GM21825 (cell line): ENCODE results near the gene MAD1L1.
"Not testable (repeated sequence)": the region's sequence is repeated elsewhere in the genome, so short reads cannot be mapped to it uniquely, and the experiment has no call there.

Experiments used
- ATAC-seq: cut with Tn5 transposase; IDR thresholded peaks from one replicate; pipeline ENCODE4 v1.9.1; 2021; ENCODE audit warnings: mild to moderate bottlenecking, moderate library complexity; ENCODE audit not compliant: unreplicated experiment

MAD1L1 gene

DNA sequence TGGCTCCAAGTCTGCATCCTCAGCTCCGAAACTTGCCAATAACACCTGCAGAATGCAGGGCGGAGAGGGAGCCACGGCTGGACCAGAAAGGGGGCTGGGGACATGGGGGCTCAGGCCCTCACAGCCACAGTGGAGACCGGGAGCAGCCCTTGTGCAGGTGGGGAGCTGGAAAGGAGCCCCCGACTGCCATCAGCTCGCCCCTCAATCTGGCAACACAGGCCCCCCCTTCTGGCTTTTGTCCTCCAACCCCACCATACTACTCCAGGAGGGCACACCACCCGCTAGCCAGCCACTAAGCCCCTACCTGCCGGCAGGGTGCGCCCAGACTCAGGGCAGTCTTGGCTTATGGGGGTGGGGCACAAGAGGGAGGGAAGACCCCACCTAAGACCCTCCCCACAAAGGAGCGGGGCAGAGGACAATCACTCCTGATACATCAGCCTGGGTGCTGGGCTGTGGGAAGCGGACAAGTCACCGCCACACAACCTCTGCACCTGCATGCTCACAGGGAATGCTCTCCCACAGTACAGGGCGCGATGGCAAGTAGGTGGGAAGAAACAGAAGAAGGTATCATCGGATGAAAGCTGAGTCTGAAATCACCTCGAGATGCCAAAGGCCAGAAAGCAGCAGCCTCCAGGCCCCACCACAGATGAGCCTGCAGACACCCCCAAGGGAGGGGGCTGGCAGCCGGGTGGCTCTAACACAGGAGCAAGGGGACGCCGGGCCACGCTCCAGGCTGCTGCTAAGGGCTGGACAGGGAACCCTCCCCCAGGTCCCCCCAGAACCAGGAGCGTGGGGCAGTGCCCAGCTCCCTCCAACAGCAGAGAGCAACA lies 297.4 kb downstream of the MAD1L1 start:
- no peak for ATAC-seq

DNA sequence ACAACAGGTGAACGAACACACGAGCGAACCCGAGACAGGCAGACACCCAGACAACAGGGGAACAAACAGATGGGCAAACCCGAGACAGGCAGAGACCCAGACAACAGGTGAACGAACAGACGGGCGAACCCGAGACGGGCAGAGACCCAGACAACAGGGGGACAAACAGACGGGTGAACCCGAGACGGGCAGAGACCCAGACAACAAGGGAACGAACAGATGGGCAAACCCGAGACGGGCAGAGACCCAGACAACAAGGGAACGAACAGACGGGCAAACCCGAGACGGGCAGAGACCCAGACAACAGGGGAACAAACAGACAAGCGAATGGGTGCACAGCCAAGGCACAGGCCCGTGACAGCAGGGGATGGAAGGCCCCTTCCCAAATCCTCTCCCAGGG lies 298.0 kb downstream of the MAD1L1 start:
- ATAC-seq = no peak

- no peak for ATAC-seq
Measured at GRCh38 chr7:1934017-1934416, 298.7 kb downstream of the MAD1L1 start.

GRCh38 chr7:1933066-1933750 lies 299.5 kb downstream of the MAD1L1 start:
- no peak for ATAC-seq

DNA sequence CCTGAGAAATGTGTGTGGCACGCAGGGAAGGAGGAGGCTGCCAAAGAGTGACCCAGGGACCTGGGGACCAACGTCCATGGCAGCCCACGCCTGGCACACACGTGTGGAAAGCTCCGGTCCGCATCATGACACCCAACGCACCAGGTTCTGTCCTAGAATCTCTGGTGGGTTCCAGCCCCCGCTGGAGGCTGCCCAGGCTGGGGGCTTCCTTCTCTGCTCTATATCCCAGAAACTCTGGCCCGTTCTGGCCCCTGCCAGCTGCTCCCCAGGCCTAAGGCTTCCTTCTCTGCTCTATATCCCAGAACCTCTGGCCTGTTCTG lies 300.8 kb downstream of the MAD1L1 start:
- ATAC-seq = no peak

GRCh38 chr7:1931256-1931950 lies 301.3 kb downstream of the MAD1L1 start:
- ATAC-seq = no peak

DNA sequence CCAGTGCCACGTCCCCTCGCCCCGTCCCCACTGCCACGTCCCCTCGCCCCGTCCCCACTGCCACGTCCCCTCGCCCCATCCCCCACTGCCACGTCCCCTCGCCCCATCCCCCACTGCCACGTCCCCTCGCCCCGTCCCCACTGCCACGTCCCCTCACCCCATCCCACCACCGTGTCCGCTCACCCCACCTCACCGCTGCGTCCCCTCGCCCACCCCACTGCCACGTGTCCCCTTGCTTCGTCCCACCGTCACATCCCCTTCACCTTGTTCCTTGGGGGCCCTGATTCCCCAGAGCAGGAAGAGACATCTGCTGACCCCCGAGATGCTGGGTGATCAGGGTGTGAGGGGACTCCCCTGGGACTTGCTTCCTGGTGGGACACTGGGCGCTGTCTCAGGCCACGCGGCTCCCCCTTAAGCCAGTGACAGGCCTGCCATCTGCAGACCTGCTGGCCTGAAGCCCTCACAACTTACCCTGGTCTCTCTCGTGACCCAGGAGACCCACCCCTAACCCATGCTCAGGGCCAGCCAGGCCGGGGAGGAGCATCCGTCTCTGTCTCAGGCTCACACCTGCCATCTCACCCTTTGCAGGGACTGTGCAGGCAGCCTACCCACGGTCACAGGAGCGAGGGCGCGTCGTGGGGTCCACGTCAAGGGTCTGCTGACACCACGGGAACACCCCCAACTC lies 302.2 kb downstream of the MAD1L1 start:
- no peak for ATAC-seq

DNA sequence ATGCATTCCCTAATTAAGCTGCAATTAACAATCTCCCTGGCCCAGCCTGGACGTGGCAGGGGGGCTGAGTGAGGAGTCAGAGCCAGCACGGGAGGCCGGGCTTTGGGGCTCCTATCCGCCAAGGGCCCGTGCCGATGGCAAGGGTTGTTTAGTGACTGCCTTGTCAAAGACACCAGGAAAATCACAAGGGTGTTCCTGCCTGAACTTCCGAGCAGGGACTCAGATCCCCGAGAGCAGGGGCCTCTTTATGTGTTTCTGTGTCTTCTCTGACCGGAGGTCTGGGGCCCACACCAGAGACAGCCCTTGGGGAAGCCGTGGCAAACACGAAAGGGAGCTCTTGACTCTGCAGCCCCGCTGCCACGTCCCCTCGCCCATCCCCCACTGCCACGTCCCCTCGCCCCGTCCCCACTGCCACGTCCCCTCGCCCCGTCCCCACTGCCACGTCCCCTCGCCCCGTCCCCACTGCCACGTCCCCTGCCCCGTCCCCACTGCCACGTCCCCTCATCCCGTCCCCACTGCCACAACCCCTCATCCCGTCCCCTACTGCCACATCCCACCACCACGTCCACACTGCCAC lies 303.3 kb downstream of the MAD1L1 start:
- not testable (repeated sequence) for ATAC-seq

DNA sequence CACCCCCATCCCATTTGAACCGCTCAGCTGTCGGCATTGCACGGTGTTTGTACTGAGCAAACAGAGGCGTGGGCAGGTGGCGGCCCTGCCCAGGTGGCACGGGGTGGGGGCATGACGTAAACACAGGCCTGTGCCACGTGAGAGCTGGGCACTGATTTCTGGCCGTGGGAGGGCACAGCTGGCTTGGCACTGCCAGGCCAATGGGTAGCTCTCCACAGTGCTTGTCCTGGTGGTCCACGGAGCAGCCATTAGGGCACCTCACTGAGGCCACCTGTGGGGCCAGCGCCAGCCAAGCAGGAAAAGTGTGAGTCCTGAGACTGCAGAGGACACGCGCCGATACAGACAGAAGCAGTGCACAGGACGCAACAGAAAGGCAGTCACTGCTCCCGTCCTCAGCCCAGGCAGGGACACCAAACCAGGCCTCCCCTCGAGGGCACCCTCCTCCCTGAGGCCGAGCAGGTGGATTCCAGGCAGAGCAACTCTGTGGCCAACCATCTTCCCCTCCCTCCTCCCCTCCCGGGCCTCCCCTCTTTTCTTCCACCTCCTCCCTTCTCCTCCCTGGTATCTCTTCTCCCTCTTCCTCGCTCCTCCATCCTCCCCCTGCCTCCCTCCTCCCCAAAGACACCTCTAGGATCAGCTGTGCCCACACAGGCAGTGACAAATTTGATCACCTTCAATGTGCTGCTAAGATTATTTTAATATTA lies 303.9 kb downstream of the MAD1L1 start:
- ATAC-seq = no peak

DNA sequence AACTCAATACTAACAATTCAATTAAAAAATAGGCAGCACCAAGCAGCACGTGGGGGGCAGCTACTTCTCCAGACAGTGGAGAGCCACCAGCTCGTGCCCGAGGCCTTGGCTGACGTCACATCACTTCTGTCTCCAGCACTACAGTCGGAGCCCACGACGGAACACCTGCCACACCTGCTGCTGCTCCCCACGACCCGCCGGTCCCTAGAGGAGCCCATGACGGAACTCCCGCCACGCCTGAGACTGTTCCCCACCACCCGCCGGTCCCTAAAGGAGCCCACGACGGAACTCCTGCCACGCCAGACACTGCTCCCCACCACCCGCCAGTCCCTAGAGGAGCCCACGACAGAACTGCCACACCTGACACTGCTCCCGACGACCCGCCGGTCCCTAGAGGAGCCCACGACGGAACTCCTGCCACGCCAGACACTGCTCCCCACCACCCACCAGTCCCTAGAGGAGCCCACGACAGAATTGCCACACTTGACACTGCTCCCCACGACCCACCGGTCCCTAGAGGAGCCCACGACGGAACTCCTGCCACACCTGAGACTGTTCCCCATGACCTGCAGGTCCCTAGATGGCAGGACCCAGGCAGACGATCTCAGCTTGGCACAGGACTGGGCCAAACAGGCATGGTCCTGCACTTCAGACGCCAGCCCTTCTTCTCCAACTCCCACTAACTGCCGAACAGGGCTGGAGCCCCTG lies 304.7 kb downstream of the MAD1L1 start:
- no peak for ATAC-seq

- ATAC-seq = no peak
Measured at GRCh38 chr7:1926908-1927306, 305.8 kb downstream of the MAD1L1 start.

GRCh38 chr7:1925973-1926907 lies 306.5 kb downstream of the MAD1L1 start:
- ATAC-seq = no peak

DNA sequence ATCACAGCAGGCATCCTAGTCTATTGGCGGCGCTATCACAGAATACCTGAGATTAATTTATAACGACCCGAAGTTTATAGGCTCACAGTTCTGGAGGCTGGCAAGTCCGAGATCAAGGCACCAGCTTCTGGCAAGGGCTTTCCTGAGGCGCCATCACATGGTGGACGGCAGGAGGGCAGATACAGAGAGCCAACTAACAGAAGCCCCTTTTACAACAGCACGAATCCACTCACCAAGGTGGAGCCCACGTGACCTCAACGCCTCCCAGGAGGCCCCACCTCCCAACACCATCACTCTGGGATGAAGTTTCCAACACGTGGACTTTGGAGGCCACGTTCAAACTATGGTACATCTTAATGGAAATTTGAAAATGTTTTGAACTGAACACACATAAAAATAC lies 307.4 kb downstream of the MAD1L1 start:
- ATAC-seq = no peak

GRCh38 chr7:1924258-1924817 lies 308.4 kb downstream of the MAD1L1 start:
- no peak for ATAC-seq

GRCh38 chr7:1923409-1924257 lies 309.1 kb downstream of the MAD1L1 start:
- no peak for ATAC-seq

DNA sequence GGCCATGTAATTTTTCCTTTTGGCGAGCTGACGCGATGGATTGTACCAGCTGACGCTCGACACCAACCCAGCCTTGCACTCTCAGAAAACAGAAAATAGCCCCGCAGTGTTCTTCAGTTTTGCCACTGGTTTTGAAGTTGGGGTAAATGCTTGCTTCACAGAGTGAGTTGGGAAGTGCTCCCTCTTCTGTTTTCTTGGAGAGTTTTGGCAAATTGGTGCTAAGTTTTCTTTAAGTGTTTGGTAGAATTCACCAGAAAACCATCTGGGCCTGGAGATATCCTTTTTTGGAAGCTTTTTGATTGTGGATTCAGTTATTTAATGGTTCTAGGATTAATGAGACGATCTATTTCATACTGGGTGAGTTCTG lies 309.9 kb downstream of the MAD1L1 start:
- ATAC-seq = no peak

DNA sequence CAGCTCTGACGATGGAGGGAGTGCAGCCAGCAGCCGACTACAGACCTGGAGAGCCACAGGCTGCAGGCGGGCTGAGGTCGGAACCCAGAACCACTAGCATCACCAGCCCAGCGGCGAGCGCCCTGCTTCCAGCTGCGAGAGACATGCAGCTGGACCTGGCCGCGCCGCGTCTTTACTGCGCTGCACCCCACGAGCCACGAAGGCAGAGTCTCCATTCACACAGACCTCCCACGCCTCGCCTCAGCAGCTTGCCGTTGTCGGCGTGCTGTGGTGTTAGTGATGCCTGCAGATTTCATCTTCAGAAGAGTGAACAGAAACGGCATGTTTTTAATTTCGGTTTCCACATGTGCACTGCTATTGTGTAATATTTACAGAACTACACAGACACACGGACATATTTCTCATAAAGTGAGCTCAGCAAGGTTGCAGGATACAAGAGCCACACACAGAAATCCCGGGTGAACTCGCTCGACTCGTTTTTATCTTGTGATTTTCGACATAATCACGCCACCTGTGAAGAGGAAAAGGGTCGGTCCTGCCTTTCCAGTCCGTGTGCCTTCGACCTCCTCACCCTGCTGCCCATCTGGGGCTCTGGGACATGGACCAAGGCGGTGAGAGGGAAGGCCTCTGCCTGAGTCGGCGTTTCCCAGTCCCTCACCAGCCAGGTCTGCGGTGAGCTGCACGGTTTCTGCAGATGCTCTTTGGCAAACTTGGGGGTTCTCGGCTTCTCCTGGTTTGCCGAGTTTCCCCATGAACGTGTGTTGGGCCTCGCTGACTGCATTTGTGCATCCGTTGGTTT lies 310.5 kb downstream of the MAD1L1 start:
- ATAC-seq = no peak
